ENCODE measurements around the gene UBAP2.
"Not testable (repeated sequence)": the region's sequence is repeated elsewhere in the genome, so short reads cannot be mapped to it uniquely, and the experiment has no call there.

Gene UBAP2

DNA sequence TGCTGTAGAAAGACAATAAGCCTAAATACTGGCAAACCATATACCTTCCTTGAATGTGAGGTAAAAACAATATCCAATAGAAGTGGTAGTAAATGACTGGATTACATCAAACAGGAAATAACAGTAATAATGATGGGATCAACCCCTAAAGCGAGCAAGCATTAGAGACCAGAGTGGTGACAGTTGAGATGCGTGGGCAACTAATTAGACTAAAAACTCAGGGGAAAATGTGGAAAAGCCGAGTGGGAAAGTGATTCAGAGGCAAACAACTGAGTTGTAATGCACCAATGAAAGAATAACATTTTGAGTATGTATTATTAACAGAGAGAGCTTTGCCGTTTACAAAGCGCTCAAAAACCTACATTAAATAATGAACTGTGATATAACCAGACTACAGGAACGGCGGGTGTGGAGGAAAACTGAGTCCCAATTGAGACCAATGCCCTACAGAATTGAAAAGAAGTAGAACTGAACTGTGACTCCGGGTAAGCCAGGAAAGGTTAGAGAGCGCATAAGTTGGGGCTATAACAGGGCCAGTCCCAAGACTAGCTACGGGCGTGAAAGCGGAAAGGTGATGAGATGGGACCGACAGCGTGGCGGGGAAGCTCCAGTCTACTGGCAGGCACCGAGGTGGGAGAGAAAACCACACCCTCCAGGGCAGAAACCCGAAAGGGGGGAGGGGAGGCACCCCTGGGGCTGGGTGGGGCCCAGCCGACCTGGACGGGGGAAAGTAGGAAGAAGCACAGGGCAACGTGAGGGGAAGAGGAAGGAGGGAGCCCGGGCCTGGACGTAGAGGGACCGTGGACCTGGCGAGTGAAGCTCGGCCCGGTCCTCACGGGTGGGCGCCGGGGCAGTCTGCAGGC, 592 bp downstream of the UBAP2 start:
- peak; percentile 62 for DNase-seq

DNA sequence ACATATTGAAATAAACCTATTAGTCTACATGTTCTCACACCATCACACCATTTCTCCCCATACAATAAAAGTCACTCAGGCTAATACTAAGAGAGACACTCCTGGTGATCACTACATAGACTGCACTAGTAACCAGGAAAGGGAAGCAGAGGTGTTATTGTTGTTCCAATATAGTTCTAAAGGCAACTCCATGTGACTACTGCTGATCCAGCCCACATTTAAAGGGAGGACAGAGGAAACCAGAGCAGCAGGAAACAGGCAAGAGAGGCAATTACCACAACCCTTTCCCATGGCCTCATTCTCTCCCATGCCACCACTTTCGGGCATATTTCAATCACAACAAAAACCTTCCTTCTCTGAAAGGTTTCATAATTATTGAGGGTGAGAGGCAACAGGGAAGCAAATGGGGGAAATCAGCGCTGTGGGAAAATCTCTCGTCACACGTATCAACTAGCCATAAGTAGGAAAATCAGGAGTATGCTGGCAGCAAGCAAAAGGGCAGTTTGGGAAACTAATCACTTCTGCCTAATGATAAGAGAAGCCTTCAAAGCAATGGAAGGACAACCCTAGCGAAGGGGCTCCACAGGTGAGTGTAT, 1.8 kb downstream of the UBAP2 start:
- peak; percentile 21 for DNase-seq

DNA sequence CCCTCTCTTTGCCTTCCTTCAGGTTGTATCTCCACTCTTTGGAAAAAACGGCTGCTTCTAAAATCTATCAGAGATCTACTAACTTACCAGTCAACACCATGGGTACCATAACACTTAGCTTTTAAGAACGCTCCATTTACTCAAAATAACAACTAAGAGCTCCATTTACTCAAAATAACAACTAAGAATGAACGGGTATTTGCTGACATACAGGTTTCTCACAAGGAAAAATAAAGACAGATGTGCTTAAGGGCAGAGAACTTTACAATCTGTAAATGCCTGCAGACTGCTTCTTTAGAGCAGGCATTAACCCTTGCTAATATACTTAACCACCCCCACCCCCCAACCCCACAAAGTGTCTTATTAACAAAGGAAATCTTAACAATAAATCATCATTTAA, 2.8 kb downstream of the UBAP2 start:
- DNase-seq = no peak

DNA sequence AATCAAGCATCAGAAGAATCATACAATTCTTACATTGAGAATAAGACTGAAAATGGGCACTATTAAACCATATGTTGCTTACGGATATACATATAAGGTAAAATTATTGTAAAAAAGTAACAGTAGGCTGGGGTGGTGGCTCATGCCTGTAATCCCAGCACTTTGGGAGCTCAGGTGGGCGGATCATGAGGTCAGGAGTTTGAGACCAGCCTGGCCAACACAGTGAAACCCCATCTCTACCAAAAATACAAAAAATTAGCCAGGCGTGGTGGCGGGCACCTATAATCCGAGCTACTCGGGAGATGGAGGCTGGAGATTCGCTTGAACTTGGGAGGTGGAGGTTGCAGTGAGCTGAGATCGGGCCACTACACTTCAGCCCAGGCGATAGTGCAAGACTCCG, 6.6 kb downstream of the UBAP2 start:
- DNase-seq = not testable (repeated sequence)

DNA sequence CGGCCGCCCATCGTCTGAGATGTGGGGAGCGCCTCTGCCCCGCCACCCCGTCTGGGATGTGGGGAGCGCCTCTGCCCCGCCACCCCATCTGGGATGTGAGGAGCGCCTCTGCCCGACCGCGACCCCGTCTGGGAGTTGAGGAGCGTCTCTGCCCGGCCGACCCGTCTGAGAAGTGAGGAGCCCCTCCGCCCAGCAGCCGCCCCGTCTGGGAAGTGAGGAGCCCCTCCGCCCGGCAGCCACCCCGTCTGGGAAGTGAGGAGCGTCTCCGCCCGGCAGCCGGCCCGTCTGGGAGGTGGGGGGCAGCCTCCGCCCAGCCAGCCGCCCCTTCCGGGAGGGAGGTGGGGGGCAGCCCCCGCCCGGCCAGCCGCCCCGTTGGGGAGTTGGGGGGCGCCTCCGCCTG, 9.8 kb downstream of the UBAP2 start:
- DNase-seq = not testable (repeated sequence)

DNA sequence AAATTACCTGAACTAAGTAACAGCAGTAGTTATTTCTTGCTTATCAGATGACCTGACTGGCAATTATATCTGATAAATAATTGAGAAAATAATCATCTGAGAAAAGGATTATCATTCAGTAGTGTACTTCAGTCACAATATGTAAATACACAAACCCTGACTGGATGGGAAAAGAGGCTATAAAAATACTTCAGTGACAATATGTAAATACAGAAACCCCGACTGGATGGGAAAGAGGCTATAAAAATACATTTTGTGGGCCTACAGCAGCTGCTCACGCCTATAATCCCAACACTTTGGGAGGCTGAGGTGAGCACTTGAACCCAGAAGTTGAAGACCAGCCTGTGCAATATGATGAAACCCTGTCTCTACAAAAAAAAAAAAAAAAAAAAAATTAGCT, 11.1 kb downstream of the UBAP2 start:
- DNase-seq = no peak

DNA sequence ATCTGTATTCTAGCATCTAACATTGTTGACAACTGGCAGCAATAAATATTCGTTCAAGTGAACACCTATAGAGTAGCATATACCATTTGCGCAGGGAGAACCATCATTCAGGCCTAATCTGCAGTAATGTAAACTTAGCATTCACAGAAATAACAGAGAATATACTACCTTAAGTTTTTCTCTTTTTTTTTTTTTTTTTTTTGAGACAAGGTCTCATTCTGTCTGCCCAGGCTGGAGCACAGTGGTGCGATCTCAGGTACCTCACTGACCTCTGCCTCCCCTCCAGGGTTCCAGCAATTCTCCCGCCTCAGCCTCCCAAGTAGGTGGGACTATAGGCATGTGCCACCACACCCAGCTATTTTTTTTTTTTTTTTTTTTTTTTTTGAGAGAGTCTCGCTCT, 12.1 kb downstream of the UBAP2 start:
- no peak for DNase-seq

DNA sequence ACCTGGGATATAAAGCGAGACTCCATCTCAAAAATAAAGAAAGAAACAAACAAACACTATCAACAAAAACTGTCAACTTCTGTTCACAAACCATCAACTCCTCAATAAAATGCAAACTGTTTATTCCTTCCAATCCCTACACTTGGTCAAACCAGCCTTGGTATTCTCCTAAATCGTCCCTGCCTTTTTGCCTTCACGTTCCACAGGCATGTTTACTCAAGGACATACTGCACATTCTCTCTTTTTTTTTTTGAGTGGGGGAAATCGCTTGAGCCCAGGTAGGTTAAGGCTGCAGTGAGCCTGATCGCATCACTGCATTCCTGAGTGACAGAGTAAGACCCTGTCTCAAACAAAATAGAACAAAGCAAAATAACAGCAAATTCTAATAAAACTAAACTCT, 13.0 kb downstream of the UBAP2 start:
- no peak for DNase-seq

DNA sequence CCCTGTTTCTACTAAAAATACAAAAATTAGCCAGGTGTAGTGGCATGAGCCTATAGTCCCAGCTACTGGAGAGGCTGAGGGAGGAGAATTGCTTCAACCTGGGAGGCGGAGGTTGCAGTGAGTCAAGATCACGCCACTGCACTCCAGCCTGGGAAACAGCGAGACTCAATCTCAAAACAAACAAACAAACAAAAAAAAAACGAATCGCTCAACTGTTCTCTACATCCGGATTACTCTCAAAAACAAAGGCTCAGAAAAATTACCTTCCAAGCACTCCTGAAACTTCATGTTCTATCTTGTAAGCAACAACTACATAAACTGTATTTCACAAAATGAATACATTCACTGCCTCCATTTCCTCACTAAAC, 14.0 kb downstream of the UBAP2 start:
- no peak for DNase-seq

DNA sequence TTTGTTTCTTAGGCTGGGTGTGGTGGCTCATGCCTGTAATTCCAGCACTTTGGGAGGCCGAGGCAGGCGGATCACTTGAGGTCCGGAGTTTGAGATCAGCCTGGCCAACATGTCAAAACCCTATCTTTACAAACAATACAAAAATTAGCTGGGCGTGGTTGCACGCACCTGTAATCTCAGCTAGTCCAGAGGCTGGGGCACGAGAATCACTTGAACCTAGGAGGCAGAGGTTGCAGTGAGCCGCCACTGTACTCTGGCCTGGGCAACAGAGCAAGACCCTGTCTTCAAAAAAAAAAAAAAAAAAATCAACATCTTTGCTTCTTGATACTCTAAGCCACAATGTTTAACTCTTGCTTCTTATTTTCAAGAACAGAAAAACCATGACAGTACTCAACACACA, 16.1 kb downstream of the UBAP2 start:
- no peak for DNase-seq

DNA sequence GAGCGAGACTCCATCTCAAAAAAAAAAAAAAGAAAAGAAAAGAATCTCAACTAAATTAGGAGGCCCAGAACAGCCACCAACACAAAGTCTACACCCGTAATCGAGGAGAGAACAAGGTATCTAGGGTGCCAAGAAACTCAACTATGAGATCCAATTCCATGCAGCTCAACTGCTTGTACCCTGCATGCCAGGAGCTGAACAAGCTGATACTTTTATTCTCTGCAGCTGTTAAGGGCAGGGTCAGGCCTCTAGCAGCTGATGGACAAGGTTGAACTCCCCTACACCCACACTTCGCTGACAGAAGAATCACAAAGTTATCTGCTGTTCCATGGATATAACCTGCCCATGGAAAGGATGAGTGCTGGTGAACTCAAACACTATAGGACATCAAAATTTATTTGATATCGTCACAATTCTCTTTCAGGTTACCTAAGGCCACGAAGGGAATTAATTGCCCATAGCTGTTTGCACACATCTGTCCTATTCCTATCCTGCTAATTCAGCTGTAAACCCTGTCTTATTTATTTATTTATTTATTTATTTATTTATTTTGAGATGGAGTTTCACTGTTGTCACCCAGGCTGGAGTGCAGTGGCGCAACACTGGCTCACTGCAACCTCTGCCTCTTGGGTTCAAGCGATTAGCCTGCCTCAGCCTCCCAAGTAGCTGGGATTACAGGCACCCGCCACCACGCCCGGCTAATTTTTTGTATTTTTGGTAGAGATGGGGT, 20.7 kb downstream of the UBAP2 start:
- no peak for DNase-seq

DNA sequence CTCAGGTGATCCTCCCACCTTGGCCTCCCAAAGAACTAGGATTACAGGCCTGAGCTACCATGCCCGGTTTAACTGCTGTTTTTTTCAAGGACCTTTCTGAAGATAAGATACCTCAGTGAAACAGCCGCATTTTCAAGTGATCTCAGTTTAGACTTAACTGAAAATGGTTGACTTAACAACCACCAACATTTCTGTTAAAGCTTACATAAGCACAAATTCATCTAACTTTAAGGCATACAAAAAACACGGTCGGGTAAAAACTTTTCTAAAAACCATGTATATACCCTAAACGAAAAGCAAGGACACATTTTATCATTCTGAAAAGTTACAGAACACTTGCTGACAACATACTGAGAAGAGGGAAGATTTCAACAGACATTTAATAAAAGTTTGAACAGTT, 22.9 kb downstream of the UBAP2 start:
- no peak for DNase-seq

DNA sequence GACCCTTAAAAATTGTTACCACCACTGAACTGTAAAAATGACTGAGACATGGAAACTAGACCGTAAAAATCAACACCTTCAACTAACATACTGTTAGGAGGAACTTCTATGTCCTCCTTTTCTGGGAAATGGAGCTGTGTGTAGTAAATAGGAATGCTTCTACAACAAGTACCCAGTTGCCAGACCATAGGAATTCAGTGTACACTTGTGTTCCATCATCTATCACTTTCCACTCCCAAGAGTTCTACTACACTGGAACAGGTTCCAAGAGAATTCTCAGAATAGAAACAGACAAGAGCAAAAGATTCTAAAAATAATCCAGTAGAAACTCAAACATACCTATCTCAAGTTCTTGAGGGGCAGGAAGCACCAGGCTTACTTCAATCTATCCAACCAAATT, 23.6 kb downstream of the UBAP2 start:
- no peak for DNase-seq

DNA sequence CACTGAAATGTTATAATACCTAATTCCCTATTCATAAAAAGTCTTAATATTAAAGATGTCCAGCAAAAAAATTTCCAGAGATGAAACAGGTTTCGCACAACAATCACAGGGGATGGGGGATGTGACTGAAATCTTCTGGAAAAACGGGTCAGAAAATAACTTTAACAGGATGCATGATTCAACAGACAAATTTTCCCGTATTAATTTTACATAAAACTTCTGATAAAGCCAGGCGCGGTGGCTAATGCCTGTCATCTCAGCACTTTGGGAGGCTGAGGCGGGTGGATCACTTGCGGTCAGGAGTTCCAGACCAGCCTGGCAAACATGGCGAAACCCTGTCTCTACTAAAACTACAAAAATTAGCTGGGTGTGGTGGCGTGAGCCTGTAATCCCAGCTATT, 24.2 kb downstream of the UBAP2 start:
- not testable (repeated sequence) for DNase-seq

DNA sequence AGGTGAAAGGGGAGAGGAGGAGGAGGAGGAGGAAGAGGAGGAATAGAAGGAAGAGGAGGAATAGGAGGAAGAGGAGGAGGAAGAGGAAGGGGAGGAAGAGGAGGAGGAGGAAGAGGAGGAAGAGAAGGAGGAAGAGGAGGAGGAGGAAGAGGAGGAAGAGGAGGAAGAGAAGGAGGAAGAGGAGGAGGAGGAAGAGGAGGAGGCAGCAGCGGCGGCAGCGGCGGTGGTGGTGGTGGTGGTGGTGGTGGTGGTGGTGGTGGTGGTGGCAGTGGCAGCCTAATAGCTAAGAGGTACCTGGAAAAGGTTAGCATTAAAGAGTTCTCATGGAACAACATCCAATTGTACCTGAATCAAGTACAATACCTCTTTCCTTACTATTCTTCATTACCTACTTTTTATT, 32.5 kb downstream of the UBAP2 start:
- DNase-seq = no peak

DNA sequence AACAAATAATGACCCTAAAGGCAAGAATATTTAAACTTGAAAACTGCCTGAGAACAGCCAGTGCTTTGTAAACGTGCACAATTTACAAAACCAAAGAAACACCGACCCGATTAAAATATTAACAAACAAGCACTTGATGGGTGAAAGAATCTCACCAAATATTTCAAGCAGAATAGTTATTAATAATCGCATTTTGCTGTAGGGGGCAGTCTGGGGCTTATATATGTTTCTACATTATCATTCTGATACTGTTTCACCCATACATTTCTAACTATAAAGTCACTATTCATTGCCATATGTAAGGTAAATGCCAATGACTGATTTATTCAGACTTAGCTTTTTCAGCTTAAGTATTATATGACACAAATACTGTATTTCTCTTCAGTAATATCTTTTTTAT, 37.7 kb downstream of the UBAP2 start:
- DNase-seq = peak; percentile 38

DNA sequence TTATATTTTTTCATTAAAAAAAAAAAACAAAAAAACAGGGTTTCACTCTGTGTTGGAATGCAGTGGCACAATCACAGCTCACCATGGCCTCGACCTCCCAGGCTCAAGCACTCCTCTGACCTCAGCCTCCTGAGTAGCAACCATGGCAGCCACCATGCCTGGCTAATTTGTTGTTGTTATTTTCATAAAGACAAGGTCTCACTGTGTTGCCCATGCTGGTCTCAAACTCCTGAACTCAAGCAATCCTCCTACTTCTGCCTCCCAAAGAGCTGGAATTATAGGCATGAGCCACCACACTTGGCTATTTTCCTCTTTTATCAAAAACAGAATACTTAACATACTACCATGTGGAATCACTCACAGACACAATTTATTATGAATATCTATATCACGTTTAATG, 46.7 kb downstream of the UBAP2 start:
- no peak for DNase-seq

DNA sequence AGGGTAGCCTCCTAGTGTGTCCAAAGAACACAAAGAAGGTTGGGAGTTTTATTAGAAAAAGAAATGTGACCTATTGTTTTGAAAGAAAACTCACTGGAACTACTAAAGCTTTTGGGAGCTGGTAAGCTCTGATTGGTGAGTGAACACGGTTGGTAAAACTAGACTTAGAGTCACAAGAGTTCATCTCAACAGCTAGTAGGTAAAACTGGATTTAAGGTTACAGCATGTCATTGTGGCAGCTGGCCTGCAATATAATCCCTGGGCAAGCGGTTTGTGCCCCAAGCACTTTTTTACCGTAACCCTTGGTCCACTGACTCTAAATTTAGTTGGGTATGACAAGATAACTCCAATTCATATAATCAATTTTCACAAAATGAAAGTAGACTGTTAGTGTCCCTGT, 47.4 kb downstream of the UBAP2 start:
- no peak for DNase-seq

DNA sequence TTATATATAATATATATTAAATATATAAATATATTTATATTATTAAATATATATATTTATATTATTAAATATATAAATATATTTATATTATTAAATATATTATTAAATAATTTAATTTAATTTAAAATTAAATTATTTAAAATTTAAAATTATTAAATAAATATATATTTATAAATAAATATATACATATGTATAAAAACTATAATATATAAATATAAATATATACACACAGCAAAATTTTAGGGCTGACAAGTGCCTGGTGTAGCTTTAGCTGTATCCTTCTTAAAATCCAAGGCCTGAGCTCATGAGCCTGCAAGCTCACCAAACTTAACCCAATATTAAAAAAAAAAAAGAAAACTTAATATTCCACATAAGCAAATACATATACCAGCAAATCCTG, 53.2 kb downstream of the UBAP2 start:
- no peak for DNase-seq

DNA sequence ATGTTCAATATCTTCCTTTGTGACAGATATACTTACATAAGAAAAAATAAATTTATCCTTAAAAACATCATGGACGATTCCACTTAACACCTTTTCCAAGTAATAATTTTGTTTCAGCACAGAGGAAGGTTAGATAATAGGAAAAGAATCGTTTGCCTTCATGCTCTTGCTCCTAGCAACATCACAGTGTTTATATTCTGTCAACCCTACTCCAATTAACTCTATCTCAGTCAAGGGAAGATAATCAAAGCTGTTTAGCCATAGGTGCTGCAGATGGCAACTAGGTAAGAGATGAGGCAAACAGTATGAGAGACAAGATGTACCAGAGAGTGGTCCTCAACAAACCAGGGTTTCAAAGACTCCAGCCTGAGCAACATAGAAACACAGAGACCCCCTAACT, 55.6 kb downstream of the UBAP2 start:
- no peak for DNase-seq

DNA sequence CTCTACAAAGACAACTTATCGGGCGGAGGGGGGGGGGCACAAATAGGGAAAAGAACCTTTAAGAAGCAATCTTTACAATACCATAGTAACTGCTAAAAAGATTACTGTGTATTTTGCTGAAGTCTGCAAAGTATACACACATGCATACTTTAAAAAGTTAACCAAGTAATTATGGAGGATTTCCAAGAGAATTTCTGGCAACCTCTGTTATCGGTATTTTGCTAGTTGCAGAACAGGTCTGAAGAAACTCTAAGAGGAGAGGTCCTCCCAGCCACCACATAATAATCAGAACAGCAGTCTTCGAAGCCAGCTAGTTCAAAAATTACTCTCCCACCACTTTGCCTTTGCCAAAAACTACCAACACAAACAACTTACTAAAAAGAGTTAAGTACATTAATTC, 56.1 kb downstream of the UBAP2 start:
- no peak for DNase-seq

DNA sequence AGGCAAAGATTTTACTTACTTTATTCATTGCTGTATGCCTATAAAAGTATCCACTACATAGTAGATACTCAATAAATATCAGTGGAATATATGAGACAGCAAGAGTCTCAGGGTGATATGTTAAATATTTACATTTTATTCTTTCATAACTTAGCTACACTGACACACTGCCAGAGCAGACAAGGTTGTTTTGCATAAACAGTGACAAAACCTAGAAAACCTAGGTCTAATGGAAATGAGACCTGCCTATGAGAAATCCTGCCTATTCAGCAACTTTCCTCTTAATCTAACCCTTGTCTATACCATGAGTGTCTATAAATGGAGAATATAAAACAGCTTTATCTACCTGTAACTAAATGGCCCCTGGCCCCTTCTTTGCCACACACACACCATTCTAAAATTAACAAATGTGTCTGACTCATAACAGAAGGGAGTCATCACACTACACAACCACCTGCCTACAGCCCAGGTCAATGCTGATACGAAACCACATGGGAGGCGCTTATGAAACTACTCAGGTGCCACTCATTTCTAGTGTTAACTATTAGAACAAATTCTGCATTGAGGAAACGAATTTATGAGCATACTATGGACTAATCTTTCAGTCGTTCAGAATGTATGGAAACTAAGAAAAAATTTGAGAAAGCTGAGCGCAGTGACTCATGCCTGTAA, 60.3 kb downstream of the UBAP2 start:
- peak; percentile 17 for DNase-seq

DNA sequence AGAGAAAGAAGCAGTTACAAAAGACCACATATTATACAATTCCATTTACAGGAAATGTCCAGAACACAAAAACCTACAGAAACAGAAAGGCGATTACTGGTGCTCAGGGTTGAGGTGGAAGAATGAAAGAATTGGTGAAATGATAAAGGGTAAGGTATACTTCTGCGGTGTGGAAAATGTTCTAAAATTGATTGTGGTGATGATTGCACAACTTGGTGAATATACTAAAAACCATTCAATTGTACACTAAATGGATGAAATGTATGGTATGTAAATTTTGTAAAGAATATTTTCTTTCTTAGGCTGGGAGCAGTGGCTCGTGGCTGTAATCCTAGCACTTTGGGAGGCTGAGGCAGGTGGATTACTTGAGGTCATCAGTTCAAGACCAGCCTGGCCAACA, 72.3 kb downstream of the UBAP2 start:
- no peak for DNase-seq

DNA sequence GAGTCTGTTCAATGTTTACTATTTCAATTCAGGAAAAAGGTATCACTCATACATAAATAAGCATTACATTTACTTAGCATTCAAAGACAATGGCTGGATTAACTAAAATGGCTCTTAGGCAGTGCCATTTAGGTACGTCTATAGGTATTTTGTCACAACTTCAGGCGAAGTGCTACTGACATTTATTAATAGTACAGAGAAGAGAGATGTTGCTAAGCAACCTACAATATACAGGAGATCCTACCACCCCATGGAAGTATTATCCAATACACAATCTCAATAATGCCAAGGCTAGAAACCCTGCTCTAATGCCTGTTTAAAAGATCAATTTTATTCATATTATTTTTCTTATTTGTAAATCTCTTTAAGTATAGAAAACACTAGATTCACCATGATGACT, 76.0 kb downstream of the UBAP2 start:
- no peak for DNase-seq
